MCF 10A (cell line): ENCODE measurements around the gene PTGS1. TPM values are rescaled to one million over a fixed set of nuclear protein-coding genes. Genes with fewer than 3 reads are reported as not detected.
"Not testable (repeated sequence)": the region's sequence is repeated elsewhere in the genome, so short reads cannot be mapped to it uniquely, and the experiment has no call there.

Source experiments
- BruUV-seq: library from RNA; stranded (reverse); fragments of 400-500 nt; replicated peaks from 2 replicates; lab custom pipeline; 2021; lab: Mats Ljungman, UMichigan
- CTCF ChIA-PET: fragments of 300-600 bp; sonication (Branson Sonifier 250); formaldehyde crosslinking; extraction: SDS; loops from one replicate; lab custom pipeline; 2021; ENCODE audit warnings: antibody characterized with exemption, inconsistent platforms; lab: Yijun Ruan, JAX
- POLR2A ChIA-PET: fragments of 300-600, 350-650 bp; sonication (Branson Sonifier 250); formaldehyde crosslinking; extraction: SDS; loops from one replicate; lab custom pipeline; 2020; ENCODE audit warnings: antibody characterized with exemption, inconsistent platforms; lab: Yijun Ruan, JAX
- DNase-seq: peaks from one replicate; pipeline ENCODE4 v3.0.0-alpha.2; 2018; ENCODE audit not compliant: unreplicated experiment
- H3K27ac Mint-ChIP-seq: one replicate; pipeline ENCODE4 v1.8.0; 2022; ENCODE audit warnings: mild to moderate bottlenecking, low read depth, mixed read lengths; ENCODE audit not compliant: unreplicated experiment
- H3K27me3 Mint-ChIP-seq: one replicate; pipeline ENCODE4 v1.8.0; 2022; ENCODE audit warnings: mixed read lengths; ENCODE audit not compliant: insufficient read depth, unreplicated experiment
- H3K36me3 Mint-ChIP-seq: one replicate; pipeline ENCODE4 v1.8.0; 2022; ENCODE audit warnings: mild to moderate bottlenecking, moderate library complexity, mixed read lengths; ENCODE audit not compliant: insufficient read depth, unreplicated experiment
- H3K4me1 Mint-ChIP-seq: one replicate; pipeline ENCODE4 v1.8.0; 2022; ENCODE audit warnings: mixed read lengths; ENCODE audit not compliant: insufficient read depth, unreplicated experiment
- H3K4me3 Mint-ChIP-seq: one replicate; pipeline ENCODE4 v1.8.0; 2022; ENCODE audit warnings: mild to moderate bottlenecking, moderate library complexity, mixed read lengths; ENCODE audit not compliant: unreplicated experiment
- H3K9me3 Mint-ChIP-seq: one replicate; pipeline ENCODE4 v1.8.0; 2022; ENCODE audit warnings: mixed read lengths; ENCODE audit not compliant: unreplicated experiment
- CTCF ChIP-seq: fragments of 200-600 bp; IDR thresholded peaks from one replicate; pipeline ENCODE4 v1.8.0; 2022; ENCODE audit warnings: antibody characterized with exemption, mild to moderate bottlenecking; ENCODE audit not compliant: unreplicated experiment
- intact Hi-C: fragments of 100-400 bp; cut with micrococcal nuclease; formaldehyde crosslinking; loops from 2 replicates; pipeline ENCODE4 v1.14.1; 2022
- total RNA-seq: library from RNA; stranded (reverse); gene quantifications from 2 replicates; pipeline ENCODE4 v1.2.3, GENCODE V29; 2022

The PTGS1 gene
- total RNA-seq, 1 experiment from 2014 or later, result 0.70 TPM

GRCh38 chr9:122402403-122402871 lies 31.6 kb downstream of the PTGS1 start:
- Mint-ChIP-seq H3K4me3 (no peak overlapping the region), H3K36me3 (no peaks in the 10 kb centered on the region), H3K27ac (no peak overlapping the region), H3K4me1 (peaks cover 10% of the 10 kb centered on the region), H3K27me3 (no peaks in the 10 kb centered on the region), H3K9me3 (no peaks in the 10 kb centered on the region)
- no TSS peak for BruUV-seq
- ChIA-PET POLR2A (no interaction called here), CTCF (no interaction called here)
- intact Hi-C loops, result no loop called here
- TF ChIP-seq CTCF, result no peak
- peak; percentile 88 for DNase-seq

- intact Hi-C loops, result no loop called here
- DNase-seq, result no peak
- no TSS peak for BruUV-seq
- Mint-ChIP-seq H3K27ac (no peak overlapping the region), H3K27me3 (no peaks in the 10 kb centered on the region), H3K9me3 (no peaks in the 10 kb centered on the region), H3K4me1 (peaks cover 10% of the 10 kb centered on the region), H3K36me3 (no peaks in the 10 kb centered on the region), H3K4me3 (no peak overlapping the region)
- CTCF ChIA-PET, result no interaction called here
- TF ChIP-seq CTCF, result no peak
- POLR2A ChIA-PET, result no interaction called here
Measured at GRCh38 chr9:122402874-122403273, 32.0 kb downstream of the PTGS1 start.

- BruUV-seq, result no TSS peak
- intact Hi-C loops, result no loop called here
Measured at GRCh38 chr9:122403381-122404000, 32.7 kb downstream of the PTGS1 start.

GRCh38 chr9:122405304-122406069 lies 34.7 kb downstream of the PTGS1 start:
- intact Hi-C loops, H3K9me3 Mint-ChIP-seq, H3K27me3 Mint-ChIP-seq, H3K4me3 Mint-ChIP-seq, BruUV-seq, DNase-seq, H3K27ac Mint-ChIP-seq, H3K4me1 Mint-ChIP-seq, H3K36me3 Mint-ChIP-seq: not testable (repeated sequence)
- ChIA-PET POLR2A (interaction anchor here (2.3 kb wide), 1 partner anchor 11 kb away, joined by 6 read pairs; no protein-coding TSS in a partner anchor), CTCF (interaction anchor here (1.4 kb wide), 1 partner anchor 404 kb away, joined by 4 read pairs; no protein-coding TSS in a partner anchor)

More at GRCh38 chr9:122403381-122404000, 32.7 kb downstream of the PTGS1 start:
- TF ChIP-seq CTCF, result no peak
- no peak overlapping the region for H3K27ac Mint-ChIP-seq
- CTCF ChIA-PET, result interaction anchor here (0.6 to 0.9 kb wide), 4 partner anchors 189 to 404 kb away, joined by 3 read pairs; no protein-coding TSS in a partner anchor
- H3K27me3 Mint-ChIP-seq, result no peaks in the 10 kb centered on the region
- no peak overlapping the region for H3K4me3 Mint-ChIP-seq
- no peak for DNase-seq
- peaks cover 10% of the 10 kb centered on the region for H3K4me1 Mint-ChIP-seq
- H3K36me3 Mint-ChIP-seq, result no peaks in the 10 kb centered on the region
- POLR2A ChIA-PET, result no interaction called here
- no peaks in the 10 kb centered on the region for H3K9me3 Mint-ChIP-seq
